ENCODE results near the gene ZNF48.
A peak's percentile ranks its signal among the peaks of the same experiment; 100 is the strongest.
"Not testable (repeated sequence)": the region's sequence is repeated elsewhere in the genome, so short reads cannot be mapped to it uniquely, and the experiment has no call there.

The ZNF48 gene

GRCh38 chr16:30396627-30397026, 1.4 kb downstream of the ZNF48 start:
- not testable (repeated sequence) for H3K23ac ChIP-seq (ENCODE audit: low read length); H3K4me3 ChIP-seq (ENCODE audit: low read length)

DNA sequence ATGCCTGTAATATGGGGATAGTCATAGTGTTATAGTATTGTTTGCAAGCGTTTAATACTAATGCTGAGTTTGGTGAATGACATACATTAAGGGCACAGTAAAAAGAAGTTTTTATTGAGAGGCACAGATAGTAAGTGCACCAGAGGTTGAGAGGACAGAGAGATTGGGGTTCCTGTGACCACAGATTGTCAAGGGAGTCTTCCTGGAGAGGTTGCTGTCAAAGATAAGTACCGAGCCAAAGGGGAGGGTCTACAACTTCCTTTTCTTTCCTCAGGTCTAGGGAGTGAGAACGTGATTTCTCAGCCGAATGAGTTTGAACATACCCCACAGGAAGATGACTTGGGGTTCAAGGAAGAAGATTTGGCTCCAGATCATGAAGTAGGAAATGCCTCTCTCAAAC, 1.8 kb downstream of the ZNF48 start:
- Histone ChIP-seq H3K4me3 (ENCODE audit: low read length) (no peak overlapping the region), H4K5ac (ENCODE audit: low read length) (no peak overlapping the region), H2BK5ac (ENCODE audit: low read length) (no peak overlapping the region), H3K27ac (ENCODE audit: low read depth, low read length) (no peak overlapping the region), H3K4me1 (ENCODE audit: control insufficient read depth, low read depth, low read length) (no peaks in the 10 kb centered on the region), H3K9ac (ENCODE audit: low read length) (no peak overlapping the region), H4K8ac (ENCODE audit: low read depth, low read length) (no peak overlapping the region), H3K23ac (ENCODE audit: low read length) (no peak overlapping the region), H3K56ac (ENCODE audit: low read length) (no peak overlapping the region), H3K27me3 (ENCODE audit: insufficient read depth, low read length, poor library complexity) (no peaks in the 10 kb centered on the region), H2BK120ac (ENCODE audit: low read depth, low read length) (no peak overlapping the region), H3K79me2 (ENCODE audit: control insufficient read depth, insufficient read depth, low read length) (peaks cover 20% of the 10 kb centered on the region), H3K18ac (ENCODE audit: low read length) (no peak overlapping the region), H3K4ac (ENCODE audit: low read depth, low read length) (no peak overlapping the region), H3K4me2 (ENCODE audit: low read length) (no peak overlapping the region), H3K36me3 (ENCODE audit: control insufficient read depth, insufficient read depth, low read length) (no peaks in the 10 kb centered on the region), H2BK15ac (replicated peaks; ENCODE audit: low read depth) (no peak overlapping the region), H2AK5ac (ENCODE audit: low read length) (no peak overlapping the region), H3K79me1 (ENCODE audit: low read length) (peaks cover 7% of the 10 kb centered on the region)
- DNase-seq: no peak
- whole genome bisulfite sequencing (ENCODE audit: extremely low coverage, insufficient coverage, low lambda C conversion rate): no CpG with 5 or more reads among the region's 4 CpGs

More at GRCh38 chr16:30396627-30397026, 1.4 kb downstream of the ZNF48 start:
- not testable (repeated sequence) for H3K56ac ChIP-seq (ENCODE audit: low read length); H3K4ac ChIP-seq (ENCODE audit: low read depth, low read length); H2AK5ac ChIP-seq (ENCODE audit: low read length); H4K8ac ChIP-seq (ENCODE audit: low read depth, low read length); H3K27ac ChIP-seq (ENCODE audit: low read depth, low read length); H3K4me2 ChIP-seq (ENCODE audit: low read length); H3K9ac ChIP-seq (ENCODE audit: low read length); H2BK5ac ChIP-seq (ENCODE audit: low read length); H3K27me3 ChIP-seq (ENCODE audit: insufficient read depth, low read length, poor library complexity); H3K4me1 ChIP-seq (ENCODE audit: control insufficient read depth, low read depth, low read length); H4K5ac ChIP-seq (ENCODE audit: low read length); DNase-seq; H2BK120ac ChIP-seq (ENCODE audit: low read depth, low read length); H3K36me3 ChIP-seq (ENCODE audit: control insufficient read depth, insufficient read depth, low read length); H3K79me1 ChIP-seq (ENCODE audit: low read length); H3K18ac ChIP-seq (ENCODE audit: low read length); H2BK15ac ChIP-seq (replicated peaks; ENCODE audit: low read depth)
- peaks cover 20% of the 10 kb centered on the region for H3K79me2 ChIP-seq (ENCODE audit: control insufficient read depth, insufficient read depth, low read length)
- WGBS (ENCODE audit: extremely low coverage, insufficient coverage, low lambda C conversion rate): no CpG with 5 or more reads among the region's 4 CpGs

GRCh38 chr16:30397776-30398660, 2.8 kb downstream of the ZNF48 start:
- H2BK120ac ChIP-seq (ENCODE audit: low read depth, low read length): no peak overlapping the region
- no peak overlapping the region for H2AK5ac ChIP-seq (ENCODE audit: low read length)
- no peak overlapping the region for H3K23ac ChIP-seq (ENCODE audit: low read length)
- H3K36me3 ChIP-seq (ENCODE audit: control insufficient read depth, insufficient read depth, low read length): no peaks in the 10 kb centered on the region
- no peak overlapping the region for H3K4ac ChIP-seq (ENCODE audit: low read depth, low read length)
- no peak overlapping the region for H3K27ac ChIP-seq (ENCODE audit: low read depth, low read length)
- no peaks in the 10 kb centered on the region for H3K27me3 ChIP-seq (ENCODE audit: insufficient read depth, low read length, poor library complexity)
- H4K8ac ChIP-seq (ENCODE audit: low read depth, low read length): no peak overlapping the region
- no peak overlapping the region for H3K9ac ChIP-seq (ENCODE audit: low read length)
- no peak overlapping the region for H3K4me2 ChIP-seq (ENCODE audit: low read length)
- peaks cover 7% of the 10 kb centered on the region for H3K79me1 ChIP-seq (ENCODE audit: low read length)
- no peak overlapping the region for H2BK15ac ChIP-seq (replicated peaks; ENCODE audit: low read depth)
- no peak overlapping the region for H2BK5ac ChIP-seq (ENCODE audit: low read length)
- H3K18ac ChIP-seq (ENCODE audit: low read length): no peak overlapping the region
- H4K5ac ChIP-seq (ENCODE audit: low read length): no peak overlapping the region
- WGBS (ENCODE audit: extremely low coverage, insufficient coverage, low lambda C conversion rate): no CpG with 5 or more reads among the region's 42 CpGs
- no peaks in the 10 kb centered on the region for H3K4me1 ChIP-seq (ENCODE audit: control insufficient read depth, low read depth, low read length)
- H3K56ac ChIP-seq (ENCODE audit: low read length): no peak overlapping the region
- H3K79me2 ChIP-seq (ENCODE audit: control insufficient read depth, insufficient read depth, low read length): peaks cover 20% of the 10 kb centered on the region
- no peak for DNase-seq
- no peak overlapping the region for H3K4me3 ChIP-seq (ENCODE audit: low read length)

DNA sequence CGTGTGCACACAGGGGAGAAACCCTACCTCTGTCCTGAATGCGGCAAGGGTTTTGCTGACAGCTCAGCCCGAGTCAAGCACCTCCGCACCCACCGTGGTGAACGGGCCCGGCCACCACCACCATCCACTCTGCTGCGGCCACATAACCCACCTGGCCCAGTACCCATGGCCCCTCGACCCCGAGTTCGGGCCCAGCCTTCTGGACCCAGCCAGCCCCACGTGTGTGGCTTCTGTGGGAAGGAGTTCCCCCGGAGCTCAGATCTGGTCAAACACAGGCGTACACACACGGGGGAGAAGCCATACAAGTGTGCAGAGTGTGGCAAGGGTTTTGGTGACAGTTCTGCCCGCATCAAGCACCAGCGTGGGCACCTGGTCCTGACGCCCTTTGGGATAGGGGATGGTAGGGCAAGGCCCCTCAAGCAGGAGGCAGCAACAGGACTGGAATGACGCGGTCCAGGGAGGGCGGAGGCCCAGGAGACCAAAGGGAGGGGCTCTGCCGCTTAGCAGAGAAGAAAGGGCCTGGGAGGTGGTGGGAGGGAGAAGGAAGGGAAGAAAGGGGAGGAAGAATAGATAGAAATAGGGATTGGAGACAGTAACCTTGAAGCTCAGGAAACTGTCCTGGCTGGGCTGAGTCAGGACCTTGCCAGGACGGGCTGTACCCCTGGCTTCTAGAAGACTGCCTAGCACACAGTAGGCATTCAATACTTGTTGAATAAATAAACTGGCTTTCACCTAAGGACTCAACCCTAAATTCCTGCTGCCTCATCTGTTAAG, 3.6 kb downstream of the ZNF48 start:
- Histone ChIP-seq H2AK5ac (ENCODE audit: low read length) (no peak overlapping the region), H3K18ac (ENCODE audit: low read length) (no peak overlapping the region), H3K27me3 (ENCODE audit: insufficient read depth, low read length, poor library complexity) (no peaks in the 10 kb centered on the region), H3K79me1 (ENCODE audit: low read length) (peaks cover 7% of the 10 kb centered on the region), H3K27ac (ENCODE audit: low read depth, low read length) (no peak overlapping the region), H3K23ac (ENCODE audit: low read length) (no peak overlapping the region), H4K8ac (ENCODE audit: low read depth, low read length) (no peak overlapping the region), H3K4me2 (ENCODE audit: low read length) (no peak overlapping the region), H3K79me2 (ENCODE audit: control insufficient read depth, insufficient read depth, low read length) (peaks cover 20% of the 10 kb centered on the region), H3K4me1 (ENCODE audit: control insufficient read depth, low read depth, low read length) (no peaks in the 10 kb centered on the region), H3K4ac (ENCODE audit: low read depth, low read length) (no peak overlapping the region), H2BK120ac (ENCODE audit: low read depth, low read length) (no peak overlapping the region), H2BK5ac (ENCODE audit: low read length) (no peak overlapping the region), H3K36me3 (ENCODE audit: control insufficient read depth, insufficient read depth, low read length) (no peaks in the 10 kb centered on the region), H3K56ac (ENCODE audit: low read length) (peak overlapping the region; percentile 85), H4K5ac (ENCODE audit: low read length) (no peak overlapping the region), H2BK15ac (replicated peaks; ENCODE audit: low read depth) (no peak overlapping the region), H3K4me3 (ENCODE audit: low read length) (no peak overlapping the region), H3K9ac (ENCODE audit: low read length) (peak overlapping the region; percentile 11)
- no CpG with 5 or more reads among the region's 23 CpGs for whole genome bisulfite sequencing (ENCODE audit: extremely low coverage, insufficient coverage, low lambda C conversion rate)
- peak; percentile 23 for DNase-seq

DNA sequence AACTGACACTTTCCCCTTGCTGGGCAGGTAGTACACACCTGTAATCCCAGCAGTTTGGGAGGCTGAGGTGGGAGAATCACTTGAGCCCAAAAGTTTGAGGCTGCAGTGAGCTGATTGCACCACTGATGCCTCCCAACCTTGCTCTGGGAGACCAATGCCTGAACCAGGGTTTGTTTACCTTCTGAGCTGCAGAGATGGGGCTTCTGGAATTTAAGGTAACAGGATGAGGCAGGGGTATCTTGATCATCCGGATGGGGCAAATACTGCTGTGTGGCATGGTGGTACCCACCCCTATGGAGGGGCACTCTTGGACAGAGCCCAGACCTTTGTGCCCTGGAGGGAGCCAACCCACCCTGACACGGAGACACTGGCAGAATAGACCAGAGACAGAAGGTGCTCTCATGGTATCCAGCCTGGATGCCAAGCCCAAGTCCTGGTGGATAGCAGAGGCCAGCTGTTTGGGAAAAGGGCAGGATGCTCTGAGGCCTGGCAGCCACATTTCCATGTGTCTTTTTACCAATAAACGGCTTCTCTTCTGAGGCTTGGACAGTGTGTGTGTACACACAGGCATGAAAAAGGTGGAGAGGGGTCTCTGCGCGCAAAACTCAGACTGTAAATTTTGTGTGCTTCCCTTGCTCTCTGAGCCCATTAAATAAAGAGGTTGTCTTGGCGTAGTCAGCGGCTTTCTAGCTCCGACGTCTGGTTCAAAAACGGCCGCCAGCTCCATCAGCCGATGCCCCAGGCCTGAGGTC, 4.4 kb downstream of the ZNF48 start:
- WGBS (ENCODE audit: extremely low coverage, insufficient coverage, low lambda C conversion rate): no CpG with 5 or more reads among the region's 12 CpGs
- H3K79me2 ChIP-seq (ENCODE audit: control insufficient read depth, insufficient read depth, low read length): peaks cover 20% of the 10 kb centered on the region
- H3K18ac ChIP-seq (ENCODE audit: low read length): no peak overlapping the region
- peak overlapping the region; percentile 61 for H3K4me2 ChIP-seq (ENCODE audit: low read length)
- H4K8ac ChIP-seq (ENCODE audit: low read depth, low read length): no peak overlapping the region
- no peak overlapping the region for H2BK15ac ChIP-seq (replicated peaks; ENCODE audit: low read depth)
- H4K5ac ChIP-seq (ENCODE audit: low read length): no peak overlapping the region
- H2BK5ac ChIP-seq (ENCODE audit: low read length): no peak overlapping the region
- H3K36me3 ChIP-seq (ENCODE audit: control insufficient read depth, insufficient read depth, low read length): no peaks in the 10 kb centered on the region
- H2BK120ac ChIP-seq (ENCODE audit: low read depth, low read length): no peak overlapping the region
- H3K4ac ChIP-seq (ENCODE audit: low read depth, low read length): no peak overlapping the region
- no peaks in the 10 kb centered on the region for H3K27me3 ChIP-seq (ENCODE audit: insufficient read depth, low read length, poor library complexity)
- H3K4me1 ChIP-seq (ENCODE audit: control insufficient read depth, low read depth, low read length): no peaks in the 10 kb centered on the region
- H3K79me1 ChIP-seq (ENCODE audit: low read length): peaks cover 7% of the 10 kb centered on the region
- no peak overlapping the region for H3K4me3 ChIP-seq (ENCODE audit: low read length)
- peak overlapping the region; percentile 86 for H3K9ac ChIP-seq (ENCODE audit: low read length)
- DNase-seq: peak; percentile 26
- H3K56ac ChIP-seq (ENCODE audit: low read length): peak overlapping the region; percentile 85
- H3K23ac ChIP-seq (ENCODE audit: low read length): no peak overlapping the region
- H3K27ac ChIP-seq (ENCODE audit: low read depth, low read length): peak overlapping the region; percentile 97
- H2AK5ac ChIP-seq (ENCODE audit: low read length): no peak overlapping the region
